GM21528 (cell line): ENCODE measurements around the gene SERPINA4.
"Not testable (repeated sequence)": the region's sequence is repeated elsewhere in the genome, so short reads cannot be mapped to it uniquely, and the experiment has no call there.

Experiments used
- ATAC-seq: cut with Tn5 transposase; IDR thresholded peaks from one replicate; pipeline ENCODE4 v1.9.1; 2021; ENCODE audit warnings: mild to moderate bottlenecking, moderate library complexity; ENCODE audit not compliant: unreplicated experiment, low FRiP score

The SERPINA4 gene

GRCh38 chr14:94584591-94585280 lies 23.5 kb downstream of the SERPINA4 start:
- no peak for ATAC-seq

GRCh38 chr14:94586635-94587034 lies 25.4 kb downstream of the SERPINA4 start:
- no peak for ATAC-seq

GRCh38 chr14:94588311-94588710 lies 27.1 kb downstream of the SERPINA4 start:
- ATAC-seq = no peak

- no peak for ATAC-seq
These were observed 29.8 kb downstream of the SERPINA4 start for GRCh38 chr14:94591073-94591472.

- ATAC-seq = no peak
These were observed 30.6 kb downstream of the SERPINA4 start for GRCh38 chr14:94591871-94592270.

- no peak for ATAC-seq
These were observed 31.2 kb downstream of the SERPINA4 start for GRCh38 chr14:94592457-94592856.

GRCh38 chr14:94593376-94593748 lies 32.1 kb downstream of the SERPINA4 start:
- ATAC-seq = no peak

- no peak for ATAC-seq
These were observed 32.6 kb downstream of the SERPINA4 start for GRCh38 chr14:94593749-94594431.

GRCh38 chr14:94594441-94594840 lies 33.2 kb downstream of the SERPINA4 start:
- ATAC-seq = no peak

- ATAC-seq = no peak
These were observed 34.7 kb downstream of the SERPINA4 start for GRCh38 chr14:94595912-94596311.

GRCh38 chr14:94596361-94596760 lies 35.1 kb downstream of the SERPINA4 start:
- no peak for ATAC-seq

GRCh38 chr14:94597788-94598187 lies 36.5 kb downstream of the SERPINA4 start:
- ATAC-seq = no peak

- ATAC-seq = no peak
These were observed 37.2 kb downstream of the SERPINA4 start for GRCh38 chr14:94598506-94598815.

- no peak for ATAC-seq
These were observed 37.8 kb downstream of the SERPINA4 start for GRCh38 chr14:94598816-94599655.

- no peak for ATAC-seq
These were observed 38.4 kb downstream of the SERPINA4 start for GRCh38 chr14:94599656-94600004.

GRCh38 chr14:94600148-94600545 lies 38.9 kb downstream of the SERPINA4 start:
- no peak for ATAC-seq

- no peak for ATAC-seq
These were observed 40.7 kb downstream of the SERPINA4 start for GRCh38 chr14:94601884-94602391.

- ATAC-seq = no peak
These were observed 41.5 kb downstream of the SERPINA4 start for GRCh38 chr14:94602722-94603121.

GRCh38 chr14:94605361-94605760 lies 44.1 kb downstream of the SERPINA4 start:
- ATAC-seq = no peak

GRCh38 chr14:94608966-94609365 lies 47.7 kb downstream of the SERPINA4 start:
- ATAC-seq = not testable (repeated sequence)

- no peak for ATAC-seq
These were observed 49.9 kb downstream of the SERPINA4 start for GRCh38 chr14:94611179-94611578.
